Lower leg skin (tissue), 3 donors: ENCODE measurements around the gene PABPN1L.

ENCODE experiments used
- CTCF ChIP-seq, 3 donors: fragments of 450-650 bp; IDR thresholded peaks; one replicate each; pipeline ENCODE4 v1.5.1; 2016; ENCODE audit warnings: antibody characterized with exemption in 3 of 3, mild to moderate bottlenecking in 3 of 3, moderate library complexity in 2 of 3
- POLR2A ChIP-seq, 2 donors: fragments of 450-650 bp; IDR thresholded peaks; one replicate each; pipeline ENCODE4 v1.6.1; 2016 to 2017; ENCODE audit warnings: antibody characterized with exemption in 2 of 2, mild to moderate bottlenecking in 1 of 2, moderate library complexity in 1 of 2

GRCh38 chr16:88851616-88852015 is 14.8 kb downstream of the PABPN1L start:
- no peak for TF ChIP-seq CTCF (IDR thresholded peaks at IDR 0.05)
- no peak for TF ChIP-seq POLR2A (IDR thresholded peaks at IDR 0.05)
